ENCODE measurements around the gene PSMD13.
"Not testable (repeated sequence)": the region's sequence is repeated elsewhere in the genome, so short reads cannot be mapped to it uniquely, and the experiment has no call there.

The PSMD13 gene

GRCh38 chr11:217704-218103 is 19.1 kb upstream of the PSMD13 start:
- DNase-seq (ENCODE audit: low read depth), result no peak

DNA sequence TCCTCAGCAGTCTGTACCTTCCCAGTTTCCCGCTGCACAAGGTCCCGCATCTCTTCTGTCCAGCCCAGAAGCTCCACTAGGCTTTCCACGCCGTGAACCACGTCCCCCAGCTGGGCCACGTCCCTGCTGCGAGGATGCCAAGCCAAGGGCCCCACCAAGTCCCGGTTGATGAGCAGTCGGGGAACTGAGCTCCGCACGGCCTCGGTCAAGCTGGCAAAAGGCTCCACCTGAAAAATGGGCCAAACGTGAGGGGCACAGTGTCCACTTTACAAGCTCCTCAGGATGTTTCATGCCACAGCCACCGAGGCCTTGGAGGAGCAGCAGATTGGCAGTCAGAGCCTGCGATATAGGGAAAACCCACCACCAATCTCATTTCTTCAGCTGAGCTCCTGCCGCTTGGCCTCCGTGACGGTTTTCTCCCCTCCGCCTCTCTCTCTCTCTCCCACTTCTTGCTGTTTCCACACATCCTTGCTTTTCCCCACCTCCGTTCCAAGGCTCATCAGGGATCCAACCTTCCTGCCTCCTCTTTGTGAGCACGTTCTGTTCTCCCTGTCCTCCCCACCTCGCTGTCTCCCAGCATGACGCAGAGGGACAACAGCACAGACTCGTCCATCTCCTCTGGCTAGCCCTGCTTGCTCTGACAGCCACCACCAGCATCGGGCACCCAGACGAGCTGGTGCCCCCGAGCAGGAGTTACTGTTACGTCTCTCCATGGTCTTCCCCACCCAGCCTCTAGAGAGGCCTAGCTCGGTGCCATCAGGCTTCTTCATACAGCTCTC is 17.8 kb upstream of the PSMD13 start:
- no peak for DNase-seq (ENCODE audit: low read depth)

- DNase-seq (ENCODE audit: low read depth), result not testable (repeated sequence)
Observed at GRCh38 chr11:220641-221215, 16.0 kb upstream of the PSMD13 start.

- DNase-seq (ENCODE audit: low read depth), result no peak
Observed at GRCh38 chr11:221539-221938, 15.2 kb upstream of the PSMD13 start.

- no peak for DNase-seq (ENCODE audit: low read depth)
Observed at GRCh38 chr11:221998-222789, 14.6 kb upstream of the PSMD13 start.

GRCh38 chr11:223026-223789 is 13.6 kb upstream of the PSMD13 start:
- DNase-seq (ENCODE audit: low read depth), result no peak

- DNase-seq (ENCODE audit: low read depth), result no peak
Observed at GRCh38 chr11:223884-224283, 12.9 kb upstream of the PSMD13 start.

DNA sequence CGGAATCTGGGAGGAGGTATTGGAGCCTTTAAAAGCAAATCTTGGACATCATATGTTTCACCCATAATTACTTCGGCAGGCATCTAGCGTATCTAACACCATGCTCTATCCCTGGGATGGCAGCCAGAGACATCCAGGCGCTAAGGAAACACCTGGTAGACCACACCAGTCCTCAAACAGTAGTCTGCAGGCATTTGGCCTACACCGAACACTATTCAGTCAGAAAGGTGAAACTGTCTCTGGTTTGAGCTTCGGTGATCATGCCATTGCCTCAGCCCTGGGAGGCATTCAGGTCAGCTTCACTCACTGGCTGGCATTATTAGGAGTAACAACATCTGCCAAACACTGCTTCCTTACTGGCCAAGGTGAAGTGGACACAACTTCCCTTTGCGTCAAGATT is 12.4 kb upstream of the PSMD13 start:
- DNase-seq (ENCODE audit: low read depth), result no peak

GRCh38 chr11:225734-226453 is 10.9 kb upstream of the PSMD13 start:
- DNase-seq (ENCODE audit: low read depth), result no peak

DNA sequence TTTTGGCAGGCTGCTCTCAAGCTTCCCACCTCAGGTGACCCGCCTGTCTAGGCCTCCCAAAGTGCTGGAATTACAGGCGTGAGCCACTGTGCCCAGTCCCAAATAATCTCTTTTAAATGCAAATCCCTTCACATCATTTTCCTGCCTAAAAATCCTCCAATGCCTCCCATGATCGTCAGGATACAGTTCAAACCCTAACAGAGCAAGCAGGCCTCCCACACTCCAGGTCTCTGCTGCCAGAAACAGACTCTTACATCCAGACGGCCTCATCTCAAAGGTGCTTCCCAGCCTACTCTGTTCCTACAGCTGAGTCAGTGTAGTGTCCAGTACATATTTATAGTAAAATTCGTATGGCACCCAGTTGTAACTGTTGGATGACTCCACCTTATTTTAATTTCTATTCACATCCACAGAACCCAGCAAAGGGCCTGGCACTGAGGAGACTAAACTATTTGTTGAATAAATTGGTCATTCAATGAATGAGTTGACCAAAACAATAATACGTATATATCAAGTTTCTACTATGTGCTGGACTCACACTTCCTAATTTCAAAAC is 8.9 kb upstream of the PSMD13 start:
- DNase-seq (ENCODE audit: low read depth), result no peak

DNA sequence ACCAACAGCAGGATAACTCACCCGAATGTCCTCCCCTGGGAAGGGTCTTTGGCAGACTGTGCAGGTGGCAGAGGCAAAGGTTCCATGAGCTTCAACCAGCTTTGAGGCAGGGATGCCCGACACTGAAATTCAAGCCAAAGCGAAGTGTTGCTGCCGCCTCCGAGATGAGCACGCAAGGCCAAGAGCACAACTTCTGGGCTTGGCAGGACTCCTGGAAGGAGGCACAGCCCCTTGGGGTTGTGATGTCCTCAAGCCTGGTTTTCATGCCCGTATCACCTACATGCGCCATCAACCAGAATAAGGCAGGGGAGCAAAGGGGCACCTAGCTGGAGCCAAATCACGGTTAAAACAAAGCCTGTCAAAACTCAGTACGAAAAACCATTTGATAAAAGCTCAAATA is 6.3 kb upstream of the PSMD13 start:
- no peak for DNase-seq (ENCODE audit: low read depth)

- DNase-seq (ENCODE audit: low read depth), result no peak
Observed at GRCh38 chr11:232783-233565, 3.8 kb upstream of the PSMD13 start.

- DNase-seq (ENCODE audit: low read depth), result no peak
Observed at GRCh38 chr11:235180-235579, 1.6 kb upstream of the PSMD13 start.

- no peak for DNase-seq (ENCODE audit: low read depth)
Observed at GRCh38 chr11:235609-235996, 1.2 kb upstream of the PSMD13 start.

DNA sequence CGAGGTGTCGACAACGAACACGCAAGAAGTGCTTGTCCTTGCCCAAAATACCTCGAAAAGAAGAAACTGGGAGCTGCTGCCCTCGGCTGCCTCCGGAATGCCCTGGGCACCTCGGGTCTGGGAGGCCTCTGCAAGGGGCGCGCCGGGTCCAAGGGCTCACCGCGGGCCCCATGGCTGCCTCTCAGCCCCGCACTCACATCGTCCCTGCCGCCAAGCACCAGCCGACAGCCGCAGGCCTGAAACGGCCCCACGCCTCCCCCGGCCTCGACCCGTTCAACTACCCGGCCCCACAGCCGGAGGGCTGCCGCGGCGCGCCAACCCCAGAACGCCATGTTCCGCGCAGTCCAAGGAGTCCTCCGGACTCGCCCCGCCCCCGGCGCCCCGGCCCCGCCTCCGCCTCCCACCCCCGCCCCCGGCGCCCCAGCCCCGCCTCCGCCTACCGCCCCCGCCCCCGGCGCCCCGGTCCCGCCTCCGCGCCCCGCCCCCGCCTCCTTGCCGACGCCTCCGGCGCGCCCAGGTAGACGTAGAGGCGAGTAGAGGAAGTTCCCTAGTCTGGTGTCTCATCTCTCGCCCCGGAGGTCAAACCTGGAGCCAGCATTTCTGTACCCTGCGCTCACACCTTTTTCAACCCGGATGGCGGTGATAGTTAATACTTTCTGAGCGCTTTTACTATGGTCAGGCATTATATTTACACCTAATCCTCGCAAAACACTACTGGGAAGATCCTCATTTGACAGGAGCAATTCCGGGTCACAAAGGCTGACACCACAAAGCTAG is 591 bp upstream of the PSMD13 start, which contains the start of gene SIRT3:
Gene SIRT3 (minus strand): TSS at position 346 of the 777 bp plus-strand sequence. CDS start 14 bp downstream, at position 332.
- no peak for DNase-seq (ENCODE audit: low read depth)

- not testable (repeated sequence) for DNase-seq (ENCODE audit: low read depth)
Observed at GRCh38 chr11:238346-238745, 1.6 kb downstream of the PSMD13 start.

- DNase-seq (ENCODE audit: low read depth), result no peak
Observed at GRCh38 chr11:240315-240714, 3.5 kb downstream of the PSMD13 start.

GRCh38 chr11:241634-242033 is 4.9 kb downstream of the PSMD13 start:
- no peak for DNase-seq (ENCODE audit: low read depth)

- no peak for DNase-seq (ENCODE audit: low read depth)
Observed at GRCh38 chr11:244376-244775, 7.6 kb downstream of the PSMD13 start.

- no peak for DNase-seq (ENCODE audit: low read depth)
Observed at GRCh38 chr11:249062-249461, 12.3 kb downstream of the PSMD13 start.

Data from HS-5 (cell line).